Upper lobe of left lung (tissue), 4 donors: ENCODE measurements around the gene FHIT.

Experiments used
- CTCF ChIP-seq, 6 experiments: fragments of 450-650 bp in 4 of 6; fragments of 200-600 bp in 2 of 6; sonication (generic) in 2 of 6; IDR thresholded peaks; one replicate each; pipeline ENCODE4 v1.5.1; 2016 to 2019; ENCODE audit warnings: antibody characterized with exemption in 6 of 6
- EP300 ChIP-seq, 4 donors: sonication (generic); formaldehyde crosslinking; IDR thresholded peaks; one replicate each; pipeline ENCODE4 v1.5.1; 2017; ENCODE audit warnings: antibody characterized with exemption in 4 of 4, control low read depth in 2 of 4

- TF ChIP-seq CTCF (IDR thresholded peaks at IDR 0.05) (no peak), EP300 (IDR thresholded peaks at IDR 0.05) (no peak)
Measured at GRCh38 chr3:59899061-59899460, 1352.2 kb downstream of the FHIT start.
